GM18909 (cell line): ENCODE data around the gene SMCO2.
"Not testable (repeated sequence)": the region's sequence is repeated elsewhere in the genome, so short reads cannot be mapped to it uniquely, and the experiment has no call there.

Experiments
- ATAC-seq: cut with Tn5 transposase; IDR thresholded peaks from one replicate; pipeline ENCODE4 v1.9.1; 2021; ENCODE audit warnings: mild to moderate bottlenecking; ENCODE audit not compliant: unreplicated experiment, poor library complexity

The SMCO2 gene

GRCh38 chr12:27523642-27524493 lies 77.3 kb downstream of the SMCO2 start, which contains the start of gene PPFIBP1:
PPFIBP1 (plus strand) TSS chr12:27524206; CDS start chr12:27633397, 109,191 bp downstream.
- peak; percentile 96 for ATAC-seq

GRCh38 chr12:27524494-27524835 lies 77.9 kb downstream of the SMCO2 start:
- ATAC-seq: peak; percentile 12

GRCh38 chr12:27524839-27525753 lies 78.6 kb downstream of the SMCO2 start:
- no peak for ATAC-seq

DNA sequence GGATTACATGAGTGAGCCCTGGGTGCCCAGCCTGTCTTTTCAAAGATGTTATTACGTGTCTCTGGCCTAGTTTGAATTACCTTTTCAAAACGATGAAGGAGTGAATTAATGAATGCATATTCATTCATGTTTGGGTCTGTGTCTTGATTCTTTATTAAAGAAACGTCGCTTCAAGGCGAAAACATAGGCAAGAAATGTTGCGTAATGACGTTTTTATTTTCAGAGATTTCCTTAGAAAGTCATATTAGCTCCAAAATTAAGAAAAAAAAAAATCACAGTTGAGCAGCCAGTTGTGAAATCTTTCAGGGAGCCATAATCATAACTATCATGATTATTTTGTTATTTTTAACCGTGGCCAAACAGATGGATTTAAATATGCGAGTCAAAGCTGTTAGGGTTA lies 81.0 kb downstream of the SMCO2 start:
- ATAC-seq: no peak

DNA sequence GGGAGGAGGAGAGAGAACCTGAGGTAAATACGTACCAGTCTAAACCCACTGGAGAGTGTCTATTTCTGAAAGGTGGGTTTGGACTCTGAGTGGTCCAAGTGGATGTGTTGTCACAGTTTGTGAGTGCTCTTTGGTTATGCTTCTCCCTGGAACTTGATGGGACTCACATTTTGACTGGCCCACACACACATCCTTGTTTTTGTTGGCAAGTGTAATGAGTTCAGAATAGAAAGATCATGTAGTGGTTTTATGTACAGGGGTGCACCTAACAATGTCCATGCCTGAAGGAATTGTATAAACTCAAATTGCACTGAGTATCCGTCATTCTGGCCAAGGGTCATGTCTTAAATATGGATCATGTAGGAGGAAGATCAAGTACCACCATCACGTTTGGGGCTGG lies 82.3 kb downstream of the SMCO2 start:
- no peak for ATAC-seq

DNA sequence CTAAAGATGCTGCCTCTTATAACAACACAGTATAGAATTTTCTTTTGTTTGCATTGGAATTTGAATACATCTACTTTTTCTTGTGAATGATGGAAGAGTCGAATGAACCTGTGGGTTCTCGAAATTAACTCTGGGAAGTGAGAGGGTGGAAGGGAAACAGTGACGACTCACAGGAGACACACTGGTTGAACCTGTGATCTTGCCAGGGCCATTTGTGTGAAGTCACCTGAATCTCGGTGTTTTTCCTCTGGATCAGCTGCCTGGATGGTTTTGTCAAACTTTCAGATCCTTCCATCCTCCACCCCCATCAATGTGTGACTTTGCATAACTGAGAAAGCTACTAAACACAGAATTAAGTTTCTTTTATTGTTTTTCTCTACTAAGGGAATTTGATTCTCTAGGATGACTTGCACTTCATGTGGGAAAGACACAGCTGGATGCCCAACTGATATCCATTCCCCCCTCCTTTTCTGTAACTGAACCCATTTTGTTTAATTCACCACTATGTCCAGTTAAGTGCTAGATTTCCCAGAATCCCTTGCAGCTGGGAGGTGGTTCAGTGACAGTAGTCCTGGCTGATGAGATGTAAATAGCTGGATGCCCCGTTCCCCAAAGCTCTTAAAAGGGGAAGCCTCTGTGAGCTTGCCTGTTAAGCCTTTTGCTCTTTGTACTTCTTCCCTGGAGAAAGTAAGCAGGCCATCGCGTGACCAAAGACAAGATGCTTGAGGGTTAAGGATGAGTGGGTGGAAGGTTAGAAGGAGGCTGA lies 83.8 kb downstream of the SMCO2 start:
- ATAC-seq: no peak

- ATAC-seq: no peak
Measured at GRCh38 chr12:27531896-27532295, 85.4 kb downstream of the SMCO2 start.

DNA sequence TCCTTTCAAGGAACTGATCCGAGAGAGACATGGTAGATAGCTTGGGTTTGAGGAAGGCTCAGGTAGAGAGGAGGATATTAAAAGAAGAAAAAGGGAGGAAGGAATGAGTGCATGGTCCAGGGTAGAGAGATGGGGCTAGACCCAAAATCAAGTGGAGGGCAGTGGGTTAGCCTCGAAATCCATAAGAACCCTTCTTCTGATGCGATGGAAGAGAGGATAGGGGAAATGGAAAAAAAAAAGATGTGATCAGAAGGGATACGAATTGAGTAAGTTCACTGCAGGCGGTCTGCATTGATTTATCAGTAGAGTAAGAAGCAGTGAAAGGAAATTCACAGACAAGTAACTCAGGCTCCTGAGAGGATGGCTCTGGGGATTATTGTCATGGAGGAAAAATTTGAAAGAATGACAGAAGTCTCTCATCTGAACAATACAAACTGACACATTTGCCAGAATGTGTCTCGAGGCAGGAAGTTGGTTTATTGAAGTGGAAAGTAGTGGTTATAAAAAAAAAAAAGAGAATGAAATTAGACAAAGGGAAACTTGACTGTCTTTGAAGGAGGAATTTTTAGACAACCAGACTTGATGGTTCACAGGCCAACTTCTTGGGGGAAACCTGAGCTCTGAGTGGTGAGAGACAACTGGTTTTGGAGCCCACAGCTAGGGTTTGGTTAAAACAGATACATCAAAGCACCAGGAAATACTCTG lies 87.7 kb downstream of the SMCO2 start:
- peak; percentile 66 for ATAC-seq

DNA sequence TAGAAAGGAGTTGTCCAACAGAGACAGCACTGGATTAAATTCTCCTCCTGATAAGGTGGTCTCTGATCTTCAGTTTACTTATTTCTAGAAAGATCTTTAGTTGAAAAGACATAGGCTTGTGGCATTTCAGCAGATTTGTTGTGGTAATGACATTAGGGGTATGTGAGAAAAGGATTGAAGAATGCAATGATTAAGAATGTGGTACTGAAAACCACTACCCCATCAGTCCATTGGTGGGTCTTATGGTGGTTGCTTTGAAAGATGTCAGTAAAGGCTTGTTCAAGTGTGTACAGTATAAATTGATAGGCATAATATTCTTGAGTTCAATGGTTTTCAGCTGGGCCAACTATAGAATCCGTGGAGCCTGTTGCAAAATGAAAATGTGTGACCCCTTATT lies 88.2 kb downstream of the SMCO2 start:
- peak; percentile 31 for ATAC-seq

- peak; percentile 48 for ATAC-seq
Measured at GRCh38 chr12:27535318-27535717, 88.8 kb downstream of the SMCO2 start.

DNA sequence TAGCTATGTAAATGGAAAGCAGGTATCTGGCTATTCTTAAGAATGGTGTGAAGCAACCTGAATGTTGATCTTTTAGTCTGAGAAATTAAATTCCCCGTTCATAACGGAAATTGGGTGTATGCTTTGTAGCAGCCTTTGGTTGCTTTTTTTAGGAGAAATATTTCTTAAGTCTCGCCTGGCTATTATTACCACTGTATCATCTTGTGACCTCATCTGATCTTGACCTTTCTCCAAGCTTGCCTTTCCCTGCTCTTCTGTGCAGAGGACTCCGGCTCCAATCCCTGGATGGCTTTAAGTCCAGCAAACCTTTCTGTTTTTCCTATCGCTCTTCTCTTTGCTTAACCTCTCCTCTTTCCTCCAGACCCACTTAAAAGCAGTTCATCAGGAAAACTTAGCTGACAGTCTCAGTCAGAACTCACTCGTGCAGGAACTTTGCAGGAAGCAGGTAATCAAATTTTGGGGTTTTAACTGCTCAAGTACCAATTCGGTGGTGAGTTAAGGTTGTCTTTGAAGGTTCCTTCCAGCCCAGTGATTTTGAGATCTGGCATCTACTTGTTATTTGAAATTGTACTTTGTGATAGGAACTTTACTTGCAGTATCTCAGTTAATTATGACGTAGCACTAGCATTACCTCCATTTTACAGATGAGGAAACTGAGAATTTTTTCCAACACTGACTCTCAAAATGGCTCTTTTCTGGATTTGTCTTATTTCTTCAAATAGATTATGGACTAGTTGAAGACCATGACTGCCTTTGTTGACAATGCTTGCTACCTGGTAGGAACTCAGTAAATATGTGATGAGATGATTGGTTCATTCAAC lies 91.5 kb downstream of the SMCO2 start:
- ATAC-seq: no peak

- no peak for ATAC-seq
Measured at GRCh38 chr12:27539191-27539631, 92.7 kb downstream of the SMCO2 start.

- no peak for ATAC-seq
Measured at GRCh38 chr12:27541031-27541719, 94.6 kb downstream of the SMCO2 start.

DNA sequence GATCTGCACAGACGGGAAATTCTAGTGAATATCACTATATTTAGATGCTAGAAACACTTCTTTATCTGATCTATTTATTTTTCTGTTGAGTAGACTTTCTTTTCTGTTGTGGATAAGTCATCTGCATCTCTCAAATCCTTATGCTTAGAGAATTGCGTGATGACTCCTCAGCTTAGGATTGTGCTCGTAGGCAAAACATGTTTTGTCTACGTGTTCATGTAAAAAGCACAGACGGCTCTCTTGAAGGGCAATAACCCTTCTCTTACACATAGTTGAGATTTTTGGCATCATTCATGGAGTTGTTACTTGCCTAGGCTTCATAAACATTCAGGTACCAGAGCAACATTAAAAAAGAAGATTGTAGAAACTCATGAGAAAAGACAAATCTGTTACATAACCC lies 96.1 kb downstream of the SMCO2 start:
- ATAC-seq: no peak

GRCh38 chr12:27544858-27545257 lies 98.3 kb downstream of the SMCO2 start:
- not testable (repeated sequence) for ATAC-seq

- ATAC-seq: no peak
Measured at GRCh38 chr12:27545665-27546064, 99.1 kb downstream of the SMCO2 start.

DNA sequence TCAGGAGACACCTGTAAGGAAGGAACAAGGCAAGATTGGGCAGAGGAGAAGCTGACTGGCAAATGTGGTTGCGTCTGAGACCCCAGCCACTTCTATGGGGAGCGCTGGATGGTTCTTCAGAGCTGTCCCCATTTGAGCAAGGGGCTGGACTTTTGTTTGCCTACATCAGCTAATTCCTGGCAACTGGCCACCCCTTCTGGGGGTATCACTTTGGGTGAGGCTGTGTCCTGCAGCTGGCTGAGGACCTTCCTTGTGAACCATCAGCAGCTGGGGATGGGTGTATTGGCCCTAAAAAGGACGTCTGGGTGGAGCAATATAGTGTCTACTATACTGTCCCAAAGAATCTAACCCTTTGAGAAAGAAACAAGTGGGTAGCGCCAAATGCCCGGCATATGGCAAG lies 101.1 kb downstream of the SMCO2 start:
- no peak for ATAC-seq
